ENCODE data around the gene CARMIL3.

The CARMIL3 gene

GRCh38 chr14:24115422-24116127, 63.8 kb downstream of the CARMIL3 start:
- DNase-seq (ENCODE audit: low read depth in 2 of 2), result no peak

- no peak for DNase-seq (ENCODE audit: low read depth in 2 of 2)
These were observed 64.5 kb downstream of the CARMIL3 start for GRCh38 chr14:24116128-24116814.

DNA sequence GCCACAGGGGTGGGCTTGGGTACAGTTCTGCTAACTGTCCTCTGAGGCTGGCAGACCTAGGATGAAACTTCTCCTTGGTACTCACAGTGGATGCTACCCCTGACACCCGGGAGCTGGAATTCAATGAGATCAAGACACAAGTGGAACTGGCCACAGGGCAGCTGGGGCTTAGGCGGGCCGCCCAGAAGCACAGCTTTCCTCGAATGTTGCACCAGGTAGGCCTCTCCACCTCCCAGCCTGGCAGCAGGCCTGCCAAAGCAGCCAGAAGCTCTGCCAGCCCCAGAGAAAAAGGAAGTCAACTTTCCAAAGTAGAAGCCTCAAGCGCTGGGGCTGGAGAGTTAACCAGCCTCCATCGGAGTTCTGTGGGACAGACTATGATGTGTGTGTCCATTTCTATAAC, 65.4 kb downstream of the CARMIL3 start:
- no peak for DNase-seq (ENCODE audit: low read depth in 2 of 2)

Data from stimulated activated CD4-positive, alpha-beta T cell treated with anti-CD3 and anti-CD28 coated beads, Interleukin-4, amount 100 ng/mL, for 48 hours (primary cell).